CD14-positive monocyte (primary cell): ENCODE results near the gene C4B. TPM values are rescaled to one million over a fixed set of nuclear protein-coding genes. Genes with fewer than 3 reads are reported as not detected.
"Not testable (repeated sequence)": the region's sequence is repeated elsewhere in the genome, so short reads cannot be mapped to it uniquely, and the experiment has no call there.

Experiments
- DNase-seq, 3 donors: peaks; one replicate each; pipeline ENCODE4 v3.0.0-alpha.2; 2011 to 2022
- H2AFZ ChIP-seq: 2 replicates; pipeline ENCODE4 v1.6.0; 2012; ENCODE audit warnings: mild to moderate bottlenecking, low read depth, low read length, inconsistent platforms; ENCODE audit not compliant: insufficient read depth, poor library complexity, severe bottlenecking
- H3K27ac ChIP-seq, 2 donors: 1 replicate in 1 of 2; 2 replicates in 1 of 2; pipeline ENCODE4 v1.5.1; 2012 to 2013; ENCODE audit warnings: low read length in 2 of 2, control low read depth in 1 of 2, inconsistent platforms in 1 of 2, low read depth in 1 of 2, mild to moderate bottlenecking in 1 of 2
- H3K27me3 ChIP-seq, 2 donors: one replicate each; pipeline versions ENCODE4 v1.6.0 to v1.6.1; 2011 to 2013; ENCODE audit warnings: low read length in 2 of 2; ENCODE audit not compliant: control insufficient read depth in 2 of 2, insufficient read depth in 2 of 2
- H3K36me3 ChIP-seq, 2 donors: replicated peaks in 1 of 2; 1 replicate in 1 of 2; 2 replicates in 1 of 2; pipeline versions ENCODE4 v1.5.1 to v1.6.1; 2012 to 2013; ENCODE audit warnings: low read length in 2 of 2, control low read depth in 1 of 2, inconsistent platforms in 1 of 2, mild to moderate bottlenecking in 1 of 2; ENCODE audit not compliant: insufficient read depth in 2 of 2, control insufficient read depth in 1 of 2
- H3K4me1 ChIP-seq, 2 donors: 1 replicate in 1 of 2; 2 replicates in 1 of 2; pipeline versions ENCODE4 v1.5.1 to v1.6.1; 2012 to 2013; ENCODE audit warnings: low read length in 2 of 2, control low read depth in 1 of 2, inconsistent platforms in 1 of 2, mild to moderate bottlenecking in 1 of 2, moderate library complexity in 1 of 2; ENCODE audit not compliant: insufficient read depth in 2 of 2, control insufficient read depth in 1 of 2
- H3K4me2 ChIP-seq: replicated peaks from 2 replicates; pipeline ENCODE3; 2012; ENCODE audit warnings: low read length, moderate library complexity, mild to moderate bottlenecking; ENCODE audit not compliant: poor library complexity, severe bottlenecking; ENCODE audit errors: extremely low read depth
- H3K4me3 ChIP-seq, 3 experiments: fragments of 200-600 bp in 1 of 3; sonication (generic) in 1 of 3; replicated peaks in 1 of 3; 1 replicate in 2 of 3; 2 replicates in 1 of 3; pipeline ENCODE4 v1.5.1; 2011 to 2013; ENCODE audit warnings: low read length in 3 of 3, mild to moderate bottlenecking in 3 of 3, control low read depth in 2 of 3, low read depth in 2 of 3, inconsistent platforms in 1 of 3, moderate library complexity in 1 of 3
- H3K79me2 ChIP-seq: 2 replicates; pipeline ENCODE4 v1.6.0; 2012; ENCODE audit warnings: mild to moderate bottlenecking, control low read depth, inconsistent platforms, low read length, moderate library complexity; ENCODE audit not compliant: insufficient read depth
- H3K9ac ChIP-seq: 2 replicates; pipeline ENCODE4 v1.6.0; 2017; ENCODE audit warnings: low read length, mild to moderate bottlenecking; ENCODE audit not compliant: insufficient read depth, poor library complexity, severe bottlenecking
- H3K9me3 ChIP-seq, 2 donors: replicated peaks in 1 of 2; 1 replicate in 1 of 2; 2 replicates in 1 of 2; pipeline versions ENCODE4 v1.5.1 to v1.6.1; 2012 to 2013; ENCODE audit warnings: low read length in 2 of 2, control low read depth in 1 of 2; ENCODE audit not compliant: control insufficient read depth in 1 of 2, insufficient read depth in 1 of 2
- H4K20me1 ChIP-seq: 2 replicates; pipeline ENCODE4 v1.6.0; 2012; ENCODE audit warnings: mild to moderate bottlenecking, low read length, control low read depth, moderate library complexity; ENCODE audit not compliant: insufficient read depth
- H3K27ac Mint-ChIP-seq, 7 donors: one replicate each; pipeline ENCODE4 v1.8.0; 2020; ENCODE audit warnings: mild to moderate bottlenecking in 7 of 7, mixed read lengths in 7 of 7, moderate library complexity in 6 of 7, inconsistent platforms in 2 of 7
- H3K27me3 Mint-ChIP-seq, 3 donors: one replicate each; pipeline ENCODE4 v1.8.0; 2021 to 2022; ENCODE audit warnings: low read depth in 3 of 3, mild to moderate bottlenecking in 3 of 3, mixed read lengths in 3 of 3, moderate library complexity in 3 of 3, inconsistent platforms in 1 of 3
- H3K36me3 Mint-ChIP-seq, 2 donors: one replicate each; pipeline ENCODE4 v1.8.0; 2020; ENCODE audit warnings: mixed read lengths in 2 of 2, inconsistent platforms in 1 of 2, mild to moderate bottlenecking in 1 of 2
- H3K4me1 Mint-ChIP-seq: one replicate; pipeline ENCODE4 v1.8.0; 2020; ENCODE audit warnings: mild to moderate bottlenecking, mixed read lengths
- H3K4me3 Mint-ChIP-seq, 2 donors: one replicate each; pipeline ENCODE4 v1.8.0; 2020; ENCODE audit warnings: mild to moderate bottlenecking in 2 of 2, mixed read lengths in 2 of 2, moderate library complexity in 1 of 2
- H3K9me3 Mint-ChIP-seq, 7 donors: one replicate each; pipeline ENCODE4 v1.8.0; 2020 to 2022; ENCODE audit warnings: mixed read lengths in 7 of 7, mild to moderate bottlenecking in 6 of 7, moderate library complexity in 6 of 7, inconsistent platforms in 2 of 7
- WGBS: methylation state at CpG from one replicate; pipeline ENCODE4 v1.1.5; 2013; ENCODE audit warnings: missing lambda C conversion rate; ENCODE audit not compliant: insufficient coverage; 5-methylcytosine and 5-hydroxymethylcytosine counted together
- intact Hi-C, 2 donors: fragments of 100-400 bp; cut with micrococcal nuclease; formaldehyde crosslinking; loops; one replicate each; pipeline versions ENCODE4 v1.15.0 to v1.15.1; 2023
- polyA plus RNA-seq, 3 donors: library from polyadenylated mRNA; depleted of rRNA in 1 of 3; unstranded in 2 of 3; stranded (reverse) in 1 of 3; fragments of 300-500 nt in 2 of 3; fragments of >200 nt in 1 of 3; fragmentation: Illumina TruSeq in 2 of 3; gene quantifications; 1 replicate in 2 of 3; 2 replicates in 1 of 3; pipeline ENCODE4 v1.2.3, GENCODE V29; 2012 to 2021

C4B gene
- polyA plus RNA-seq, 3 donors: 0.18 to 11.6 TPM; not detected in 1

- H3K9me3 ChIP-seq, DNase-seq, H3K27ac ChIP-seq, H3K4me3 Mint-ChIP-seq, H3K9ac ChIP-seq, H3K27ac Mint-ChIP-seq, H3K27me3 ChIP-seq, H3K36me3 Mint-ChIP-seq, H3K79me2 ChIP-seq, H3K4me3 ChIP-seq, H2AFZ ChIP-seq, H3K36me3 ChIP-seq, H3K4me2 ChIP-seq, H3K4me1 ChIP-seq, H4K20me1 ChIP-seq, intact Hi-C loops, H3K9me3 Mint-ChIP-seq, H3K27me3 Mint-ChIP-seq, H3K4me1 Mint-ChIP-seq: not testable (repeated sequence)
- 60% methylated on average over 1 of the region's 12 CpGs for WGBS
Measured at GRCh38 chr6:32009537-32009936, 5.1 kb upstream of the C4B start.

- H3K27ac ChIP-seq, H3K4me2 ChIP-seq, H3K36me3 Mint-ChIP-seq, H3K4me1 ChIP-seq, H3K27me3 ChIP-seq, H3K4me1 Mint-ChIP-seq, H4K20me1 ChIP-seq, H3K36me3 ChIP-seq, H3K27me3 Mint-ChIP-seq, DNase-seq, H3K79me2 ChIP-seq, H3K9me3 Mint-ChIP-seq, H3K9me3 ChIP-seq, H3K4me3 ChIP-seq, H2AFZ ChIP-seq, H3K9ac ChIP-seq, intact Hi-C loops, H3K4me3 Mint-ChIP-seq, H3K27ac Mint-ChIP-seq: not testable (repeated sequence)
- whole genome bisulfite sequencing: no CpG with 5 or more reads among the region's 27 CpGs
Measured at GRCh38 chr6:32010856-32011530, 3.6 kb upstream of the C4B start.

GRCh38 chr6:32012941-32013617 lies 1.5 kb upstream of the C4B start:
- H3K36me3 Mint-ChIP-seq, intact Hi-C loops, H3K36me3 ChIP-seq, H3K9me3 Mint-ChIP-seq, H3K4me3 Mint-ChIP-seq, H3K79me2 ChIP-seq, H3K27me3 Mint-ChIP-seq, H3K9ac ChIP-seq, H3K4me1 ChIP-seq, H3K9me3 ChIP-seq, H3K27ac Mint-ChIP-seq, DNase-seq, H3K4me1 Mint-ChIP-seq, H3K27ac ChIP-seq, H3K27me3 ChIP-seq, H3K4me3 ChIP-seq, H2AFZ ChIP-seq, H4K20me1 ChIP-seq, H3K4me2 ChIP-seq: not testable (repeated sequence)
- WGBS: no CpG with 5 or more reads among the region's 17 CpGs

- H3K4me1 Mint-ChIP-seq, H3K4me3 ChIP-seq, H2AFZ ChIP-seq, H3K27me3 ChIP-seq, H3K9me3 ChIP-seq, intact Hi-C loops, H3K36me3 ChIP-seq, DNase-seq, H3K4me3 Mint-ChIP-seq, H3K9me3 Mint-ChIP-seq, H3K4me1 ChIP-seq, H3K9ac ChIP-seq, H3K27ac Mint-ChIP-seq, H3K27me3 Mint-ChIP-seq, H3K36me3 Mint-ChIP-seq, H3K4me2 ChIP-seq, H3K79me2 ChIP-seq, H3K27ac ChIP-seq, H4K20me1 ChIP-seq: not testable (repeated sequence)
- no CpG with 5 or more reads among the region's 5 CpGs for WGBS
Measured at GRCh38 chr6:32013738-32014137, 857 bp upstream of the C4B start.
